GM12878 (cell line): ENCODE measurements around the gene KIF17. TPM values are rescaled to one million over a fixed set of nuclear protein-coding genes. Genes with fewer than 3 reads are reported as not detected.

Experiments
- ATAC-seq: fragments of 200-7000 bp; cut with Tn5 transposase; 3 replicates; pipeline ENCODE4 v1.9.1; 2020; ENCODE audit warnings: mild to moderate bottlenecking, moderate library complexity
- BruUV-seq: library from RNA; stranded (reverse); fragments of 400-500 nt; replicated peaks from 2 replicates; lab custom pipeline; 2021; lab: Mats Ljungman, UMichigan
- CTCF ChIA-PET: fragments of 300-600 bp; sonication (Branson Sonifier 250); formaldehyde crosslinking; extraction: SDS; loops from one replicate; lab custom pipeline; 2021; ENCODE audit warnings: inconsistent platforms; lab: Yijun Ruan, JAX
- POLR2A ChIA-PET: fragments of 350-600 bp; formaldehyde crosslinking; extraction: SDS; loops from one replicate; lab custom pipeline; 2021; ENCODE audit warnings: inconsistent platforms; lab: Charles Lee
- RAD21 ChIA-PET: fragments of 300-600 bp; sonication (Branson Sonifier 250); formaldehyde crosslinking; loops from one replicate; lab custom pipeline; 2023; ENCODE audit warnings: antibody characterized with exemption; ENCODE audit not compliant: unreplicated experiment; lab: Charles Lee
- SMC1A ChIA-PET: fragments of 300-600 bp; sonication (Branson Sonifier 250); formaldehyde crosslinking; loops from one replicate; lab custom pipeline; 2023; ENCODE audit not compliant: unreplicated experiment, uncharacterized antibody; lab: Charles Lee
- DNase-seq: peaks from one replicate; pipeline ENCODE4 v3.0.0-alpha.2; 2011; ENCODE audit warnings: low read depth, low spot score
- FAIRE-seq: peaks from 3 replicates; lab custom pipeline; 2011; peaks lifted over from hg19 to GRCh38; lab: Jason Lieb, UNC
- H2AFZ ChIP-seq: 2 replicates; pipeline ENCODE4 v1.6.0; 2011; ENCODE audit warnings: low read depth, low read length, control low read depth; ENCODE audit not compliant: control insufficient read depth
- H3K27ac ChIP-seq: 2 replicates; pipeline ENCODE4 v1.5.1; 2011; ENCODE audit warnings: control low read depth; ENCODE audit not compliant: control insufficient read depth, insufficient read depth
- H3K27me3 ChIP-seq, 2 experiments: replicated peaks in 1 of 2; 2 replicates each; pipeline versions ENCODE4 v1.6.0 to v1.6.1; 2011; ENCODE audit warnings: low read length in 1 of 2; ENCODE audit not compliant: control insufficient read depth in 2 of 2, insufficient read depth in 2 of 2
- H3K36me3 ChIP-seq, 2 experiments: 2 replicates each; pipeline ENCODE4 v1.5.1; 2011; ENCODE audit warnings: low read length in 1 of 2; ENCODE audit not compliant: control insufficient read depth in 2 of 2, insufficient read depth in 2 of 2
- H3K4me1 ChIP-seq: 2 replicates; pipeline ENCODE4 v1.6.1; 2011; ENCODE audit warnings: mild to moderate bottlenecking, low read length, moderate library complexity, mixed read lengths; ENCODE audit not compliant: control insufficient read depth, insufficient read depth
- H3K4me2 ChIP-seq: 2 replicates; pipeline ENCODE4 v1.6.0; 2011; ENCODE audit warnings: control low read depth; ENCODE audit not compliant: control insufficient read depth, insufficient read depth
- H3K4me3 ChIP-seq: fragments of 200-600 bp; sonication (generic); 2 replicates; pipeline ENCODE4 v1.5.1; 2016
- H3K79me2 ChIP-seq: 2 replicates; pipeline ENCODE4 v1.6.0; 2011; ENCODE audit warnings: low read length; ENCODE audit not compliant: control insufficient read depth, insufficient read depth
- H3K9ac ChIP-seq: 2 replicates; pipeline ENCODE4 v1.8.0; 2011; ENCODE audit warnings: low read length, control low read depth, mixed read lengths; ENCODE audit not compliant: control insufficient read depth, insufficient read depth
- H3K9me3 ChIP-seq: replicated peaks from 3 replicates; pipeline ENCODE4 v1.5.1; 2011; ENCODE audit warnings: mild to moderate bottlenecking, low read length; ENCODE audit not compliant: control insufficient read depth, insufficient read depth
- H4K20me1 ChIP-seq: 2 replicates; pipeline ENCODE4 v1.6.0; 2011; ENCODE audit not compliant: control insufficient read depth, insufficient read depth
- ATF3 ChIP-seq: IDR thresholded peaks from 2 replicates; pipeline ENCODE4 v1.6.1; 2011; ENCODE audit warnings: low read depth, mild to moderate bottlenecking, low read length, moderate library complexity, borderline replicate concordance; ENCODE audit errors: extremely low read depth
- CHD4 ChIP-seq: fragments of 200-600 bp; sonication (generic); IDR thresholded peaks from 2 replicates; pipeline ENCODE4 v1.6.1; 2016; ENCODE audit warnings: mild to moderate bottlenecking
- EZH2 ChIP-seq: IDR thresholded peaks from 2 replicates; pipeline ENCODE4 v1.6.1; 2012; ENCODE audit warnings: low read depth, mild to moderate bottlenecking, control low read depth, inconsistent platforms, low read length, borderline replicate concordance; ENCODE audit not compliant: control insufficient read depth
- HDGF ChIP-seq: fragments of 450-650 bp; IDR thresholded peaks from 2 replicates; pipeline ENCODE4 v1.6.1; 2016; ENCODE audit warnings: antibody characterized with exemption
- NBN ChIP-seq: fragments of 450-650 bp; IDR thresholded peaks from 2 replicates; pipeline ENCODE4 v1.6.1; 2016
- PAX5 ChIP-seq: IDR thresholded peaks from 2 replicates; pipeline ENCODE4 v1.6.1; 2011; ENCODE audit warnings: low read depth, low read length, borderline replicate concordance
- PAX8 ChIP-seq: fragments of 450-650 bp; IDR thresholded peaks from 2 replicates; pipeline ENCODE4 v1.6.1; 2017; ENCODE audit warnings: mild to moderate bottlenecking, moderate library complexity
- RAD21 ChIP-seq: IDR thresholded peaks from 2 replicates; pipeline ENCODE4 v1.6.1; 2011; ENCODE audit warnings: mild to moderate bottlenecking, low read depth, low read length, moderate library complexity; ENCODE audit not compliant: insufficient read depth
- RB1 ChIP-seq: fragments of 450-650 bp; formaldehyde crosslinking; IDR thresholded peaks from 2 replicates; pipeline ENCODE4 v1.6.1; 2017; ENCODE audit warnings: mild to moderate bottlenecking, borderline replicate concordance
- RUNX3 ChIP-seq: IDR thresholded peaks from 2 replicates; pipeline ENCODE4 v1.6.1; 2012; ENCODE audit warnings: low read length, inconsistent platforms
- SP1 ChIP-seq: IDR thresholded peaks from one replicate; pipeline ENCODE4 v1.6.1; 2011; ENCODE audit warnings: low read depth, low read length
- WRNIP1 ChIP-seq: IDR thresholded peaks from 2 replicates; pipeline ENCODE4 v1.6.1; 2011; ENCODE audit warnings: low read depth, low read length, improper control_type of control experiment, borderline replicate concordance
- ZNF217 ChIP-seq: fragments of 450-650 bp; IDR thresholded peaks from 2 replicates; pipeline ENCODE4 v1.6.1; 2017; ENCODE audit warnings: antibody characterized with exemption, mild to moderate bottlenecking
- WGBS: methylation state at CpG from one replicate; pipeline ENCODE4 v1.1.6; 2016; ENCODE audit warnings: low lambda C conversion rate; ENCODE audit not compliant: insufficient replicate concordance, insufficient coverage; ENCODE audit errors: missing lambda C conversion rate; 5-methylcytosine and 5-hydroxymethylcytosine counted together
- in situ Hi-C: fragments of 300-500 bp; cut with MboI; formaldehyde crosslinking; loops from 9 replicates; pipeline ENCODE4 v1.14.3; 2018; ENCODE audit warnings: mixed read lengths
- intact Hi-C: fragments of 100-400 bp; cut with micrococcal nuclease; formaldehyde crosslinking; loops from one replicate; pipeline ENCODE4 v1.14.2; 2022; ENCODE audit not compliant: unreplicated experiment
- polyA plus RNA-seq, 11 experiments: library from polyadenylated mRNA; depleted of rRNA in 4 of 11; unstranded in 6 of 11; stranded (reverse) in 5 of 11; fragments of >200 nt; fragmentation: Nextera tagmentation in 4 of 11; fragmentation: Illumina TruSeq in 1 of 11; extraction: Ambion mirVana in 4 of 11; extraction: Trizol in 1 of 11; gene quantifications; 1 replicate in 1 of 11; 2 replicates in 10 of 11; pipeline versions ENCODE4 v1.2.1 to v1.2.3, GENCODE V29; 2011 to 2016; ENCODE audit warnings: inconsistent platforms in 2 of 11, missing spikeins in 2 of 11, low read depth in 1 of 11
- total RNA-seq, 4 experiments: library from RNA; depleted of rRNA in 3 of 4; stranded (reverse); fragments of >200 nt in 3 of 4; fragmentation: Illumina TruSeq in 1 of 4; extraction: Trizol in 1 of 4; gene quantifications; 2 replicates each; pipeline versions ENCODE4 v1.2.1 to v1.2.3, GENCODE V29; 2013 to 2021
- TF ChIP-seq, protein P1 (sequence below): IDR thresholded peaks from 2 replicates; pipeline ENCODE4 v1.6.1; 2011; ENCODE audit warnings: borderline replicate concordance, low read depth, mild to moderate bottlenecking, moderate library complexity, mixed read lengths, low read length; ENCODE audit not compliant: insufficient read depth; ENCODE audit errors: extremely low read length
- TF ChIP-seq, protein P2 (sequence below): IDR thresholded peaks from 2 replicates; pipeline ENCODE4 v1.6.1; 2012; ENCODE audit warnings: low read depth, low read length, improper control_type of control experiment
- TF ChIP-seq, protein P3 (sequence below): fragments of 150-350 bp; IDR thresholded peaks from 2 replicates; pipeline ENCODE4 v1.6.1; 2014; ENCODE audit warnings: mild to moderate bottlenecking, low read depth, low read length

KIF17 gene
- total and polyA plus RNA-seq, 10 of the 15 experiments (the other 5 are each of a cell fraction or from before 2014, with no cell fraction given) = 0.01 to 0.10 (median 0.03) TPM; not detected in 7

GRCh38 chr1:20686883-20687725 is 30.7 kb downstream of the KIF17 start:
- H3K27ac ChIP-seq = no peak overlapping the region
- no peak overlapping the region for H3K4me2 ChIP-seq
- ChIA-PET POLR2A (interaction anchor here (0.6 kb wide), 1 partner anchor 521 kb away, joined by 3 read pairs; no protein-coding TSS in a partner anchor), SMC1A (no interaction called here), RAD21 (no interaction called here), CTCF (interaction anchor here (1.9 kb wide), 1 partner anchor 10 kb away, joined by 6 read pairs; no protein-coding TSS in a partner anchor)
- no peak overlapping the region for H2AFZ ChIP-seq
- no TSS peak for BruUV-seq
- no peak for FAIRE-seq
- in situ Hi-C loops = no loop called here
- no peak for DNase-seq
- intact Hi-C loops = no loop called here
- no peaks in the 10 kb centered on the region for H3K4me1 ChIP-seq
- H3K79me2 ChIP-seq = no peaks in the 10 kb centered on the region
- no peaks in the 10 kb centered on the region for H3K9me3 ChIP-seq
- H3K36me3 ChIP-seq = no peaks in the 10 kb centered on the region
- ATAC-seq = no peak
- H3K4me3 ChIP-seq = no peak overlapping the region
- H3K9ac ChIP-seq = no peak overlapping the region
- 31% methylated on average over 26 of the region's 26 CpGs for WGBS
- no peaks in the 10 kb centered on the region; a peak in 2 of 4 replicates for H3K27me3 ChIP-seq
- H4K20me1 ChIP-seq = no peaks in the 10 kb centered on the region
- TF ChIP-seq RB1 = no peak
- no peak for TF ChIP-seq WRNIP1
- TF ChIP-seq RAD21 = no peak
- no peak for TF ChIP-seq RUNX3
- no peak for TF ChIP-seq EZH2
- TF ChIP-seq NBN = no peak
- TF ChIP-seq CHD4 = no peak
- no peak for TF ChIP-seq SP1
- TF ChIP-seq, protein P1, sequence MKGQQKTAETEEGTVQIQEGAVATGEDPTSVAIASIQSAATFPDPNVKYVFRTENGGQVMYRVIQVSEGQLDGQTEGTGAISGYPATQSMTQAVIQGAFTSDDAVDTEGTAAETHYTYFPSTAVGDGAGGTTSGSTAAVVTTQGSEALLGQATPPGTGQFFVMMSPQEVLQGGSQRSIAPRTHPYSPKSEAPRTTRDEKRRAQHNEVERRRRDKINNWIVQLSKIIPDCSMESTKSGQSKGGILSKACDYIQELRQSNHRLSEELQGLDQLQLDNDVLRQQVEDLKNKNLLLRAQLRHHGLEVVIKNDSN = no peak
- TF ChIP-seq, protein P2, sequence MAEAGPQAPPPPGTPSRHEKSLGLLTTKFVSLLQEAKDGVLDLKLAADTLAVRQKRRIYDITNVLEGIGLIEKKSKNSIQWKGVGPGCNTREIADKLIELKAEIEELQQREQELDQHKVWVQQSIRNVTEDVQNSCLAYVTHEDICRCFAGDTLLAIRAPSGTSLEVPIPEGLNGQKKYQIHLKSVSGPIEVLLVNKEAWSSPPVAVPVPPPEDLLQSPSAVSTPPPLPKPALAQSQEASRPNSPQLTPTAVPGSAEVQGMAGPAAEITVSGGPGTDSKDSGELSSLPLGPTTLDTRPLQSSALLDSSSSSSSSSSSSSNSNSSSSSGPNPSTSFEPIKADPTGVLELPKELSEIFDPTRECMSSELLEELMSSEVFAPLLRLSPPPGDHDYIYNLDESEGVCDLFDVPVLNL = no peak
- no peak for TF ChIP-seq ATF3
- no peak for TF ChIP-seq ZNF217
- TF ChIP-seq HDGF = no peak
- TF ChIP-seq, protein P3, sequence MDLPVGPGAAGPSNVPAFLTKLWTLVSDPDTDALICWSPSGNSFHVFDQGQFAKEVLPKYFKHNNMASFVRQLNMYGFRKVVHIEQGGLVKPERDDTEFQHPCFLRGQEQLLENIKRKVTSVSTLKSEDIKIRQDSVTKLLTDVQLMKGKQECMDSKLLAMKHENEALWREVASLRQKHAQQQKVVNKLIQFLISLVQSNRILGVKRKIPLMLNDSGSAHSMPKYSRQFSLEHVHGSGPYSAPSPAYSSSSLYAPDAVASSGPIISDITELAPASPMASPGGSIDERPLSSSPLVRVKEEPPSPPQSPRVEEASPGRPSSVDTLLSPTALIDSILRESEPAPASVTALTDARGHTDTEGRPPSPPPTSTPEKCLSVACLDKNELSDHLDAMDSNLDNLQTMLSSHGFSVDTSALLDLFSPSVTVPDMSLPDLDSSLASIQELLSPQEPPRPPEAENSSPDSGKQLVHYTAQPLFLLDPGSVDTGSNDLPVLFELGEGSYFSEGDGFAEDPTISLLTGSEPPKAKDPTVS = no peak
- no peak for TF ChIP-seq PAX8
- TF ChIP-seq PAX5 = no peak
